Stimulated activated CD4-positive, alpha-beta T cell treated with anti-CD3 and anti-CD28 coated beads, TNF-alpha, amount 100 ng/mL, for 1 hour (primary cell): ENCODE results near the gene PPIP5K1.
"Not testable (repeated sequence)": the region's sequence is repeated elsewhere in the genome, so short reads cannot be mapped to it uniquely, and the experiment has no call there.

ENCODE experiments used
- DNase-seq, 3 donors: peaks; one replicate each; pipeline ENCODE4 v3.0.0-alpha.2; 2020; ENCODE audit warnings: low read depth in 3 of 3, low spot score in 1 of 3

PPIP5K1 gene

GRCh38 chr15:43589778-43590466 is at the start of gene PPIP5K1:
Gene PPIP5K1 (minus strand): TSS chr15:43590208. CDS start chr15:43584504, 5,704 bp downstream.
- not testable (repeated sequence) for DNase-seq

DNA sequence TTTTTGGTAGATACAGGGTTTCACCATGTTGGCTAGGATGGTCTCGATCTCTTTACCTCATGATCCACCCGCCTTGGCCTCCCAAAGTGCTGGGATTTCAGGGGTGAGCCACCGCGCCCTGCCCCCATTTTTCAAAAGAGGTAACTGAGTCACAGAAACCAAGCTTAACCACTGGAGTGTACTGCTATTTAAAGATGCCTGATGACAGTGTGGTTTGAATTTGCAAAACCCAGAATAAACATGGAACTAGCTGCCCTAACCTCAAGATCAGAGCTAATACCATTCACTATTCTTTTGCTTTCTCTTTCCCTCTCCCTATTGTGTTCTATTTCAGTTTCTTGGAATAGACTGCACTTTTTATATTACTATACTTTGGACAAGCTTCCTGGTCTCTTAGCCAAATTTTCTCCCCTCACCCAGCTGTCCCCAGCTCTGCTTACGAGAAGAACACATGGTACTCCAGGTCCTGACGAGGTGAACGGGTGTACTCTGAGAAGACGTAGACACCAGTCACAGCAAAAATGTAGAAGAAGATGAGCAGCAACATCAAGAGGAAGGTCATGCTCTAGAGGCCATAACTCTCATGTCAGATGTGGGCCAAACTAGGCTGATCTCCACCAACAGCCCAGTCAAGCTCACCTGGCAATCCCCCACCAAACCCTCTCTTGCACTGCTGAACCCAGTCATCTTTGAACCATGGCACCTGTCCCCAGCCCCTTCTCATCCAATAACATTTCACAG is 48.6 kb upstream of the PPIP5K1 start:
- not testable (repeated sequence) for DNase-seq

DNA sequence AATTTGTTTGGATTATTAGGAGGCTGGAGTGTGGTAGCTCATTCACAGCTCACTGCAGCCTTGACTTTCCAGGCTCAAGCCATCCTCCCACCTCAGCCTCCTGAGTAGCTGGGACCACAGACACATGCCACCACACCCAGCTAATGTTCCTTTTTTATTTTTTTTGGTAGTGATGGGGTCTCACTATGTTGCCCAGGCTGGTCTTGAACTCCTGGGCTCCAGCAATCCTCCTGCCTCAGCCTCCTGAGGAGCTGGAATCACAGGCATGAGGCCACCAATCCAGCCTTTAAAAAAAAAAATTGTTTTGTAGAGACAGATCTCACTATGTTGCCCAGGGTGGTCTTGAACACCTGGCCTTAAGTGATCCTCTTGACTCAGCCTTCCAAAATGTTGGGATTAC is 36.9 kb upstream of the PPIP5K1 start:
- not testable (repeated sequence) for DNase-seq

GRCh38 chr15:43625106-43625505 is 35.1 kb upstream of the PPIP5K1 start:
- DNase-seq = no peak

GRCh38 chr15:43622068-43622799 is 32.2 kb upstream of the PPIP5K1 start:
- DNase-seq = not testable (repeated sequence)

- DNase-seq = not testable (repeated sequence)
Observed at GRCh38 chr15:43618700-43619099, 28.7 kb upstream of the PPIP5K1 start, which contains the start of gene STRC. Gene STRC (minus strand): TSS chr15:43618800. CDS start chr15:43618722, 78 bp downstream.

GRCh38 chr15:43617750-43618149 is 27.7 kb upstream of the PPIP5K1 start:
- DNase-seq = not testable (repeated sequence)

DNA sequence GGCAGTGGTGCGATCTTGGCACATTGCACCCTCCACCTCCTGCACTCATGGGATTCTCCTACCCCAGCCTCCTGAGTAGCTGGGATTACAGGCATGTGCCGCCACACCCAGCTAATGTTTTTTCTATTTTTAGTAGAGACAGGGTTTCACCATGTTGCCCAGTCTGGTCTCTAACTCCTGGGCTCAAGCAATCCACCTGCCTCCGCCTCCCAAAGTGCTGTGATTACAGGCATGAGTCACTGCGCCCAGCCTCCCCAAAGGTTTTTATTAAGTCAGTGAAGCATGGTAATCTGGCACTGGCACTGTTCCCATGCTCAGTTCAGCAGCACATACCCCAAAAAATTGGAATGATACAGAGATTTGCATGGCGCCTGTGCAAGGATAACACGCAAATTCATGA is 12.2 kb upstream of the PPIP5K1 start:
- DNase-seq = not testable (repeated sequence)

GRCh38 chr15:43600200-43600599 is 10.2 kb upstream of the PPIP5K1 start:
- not testable (repeated sequence) for DNase-seq

GRCh38 chr15:43599131-43599530 is 9.1 kb upstream of the PPIP5K1 start:
- not testable (repeated sequence) for DNase-seq

DNA sequence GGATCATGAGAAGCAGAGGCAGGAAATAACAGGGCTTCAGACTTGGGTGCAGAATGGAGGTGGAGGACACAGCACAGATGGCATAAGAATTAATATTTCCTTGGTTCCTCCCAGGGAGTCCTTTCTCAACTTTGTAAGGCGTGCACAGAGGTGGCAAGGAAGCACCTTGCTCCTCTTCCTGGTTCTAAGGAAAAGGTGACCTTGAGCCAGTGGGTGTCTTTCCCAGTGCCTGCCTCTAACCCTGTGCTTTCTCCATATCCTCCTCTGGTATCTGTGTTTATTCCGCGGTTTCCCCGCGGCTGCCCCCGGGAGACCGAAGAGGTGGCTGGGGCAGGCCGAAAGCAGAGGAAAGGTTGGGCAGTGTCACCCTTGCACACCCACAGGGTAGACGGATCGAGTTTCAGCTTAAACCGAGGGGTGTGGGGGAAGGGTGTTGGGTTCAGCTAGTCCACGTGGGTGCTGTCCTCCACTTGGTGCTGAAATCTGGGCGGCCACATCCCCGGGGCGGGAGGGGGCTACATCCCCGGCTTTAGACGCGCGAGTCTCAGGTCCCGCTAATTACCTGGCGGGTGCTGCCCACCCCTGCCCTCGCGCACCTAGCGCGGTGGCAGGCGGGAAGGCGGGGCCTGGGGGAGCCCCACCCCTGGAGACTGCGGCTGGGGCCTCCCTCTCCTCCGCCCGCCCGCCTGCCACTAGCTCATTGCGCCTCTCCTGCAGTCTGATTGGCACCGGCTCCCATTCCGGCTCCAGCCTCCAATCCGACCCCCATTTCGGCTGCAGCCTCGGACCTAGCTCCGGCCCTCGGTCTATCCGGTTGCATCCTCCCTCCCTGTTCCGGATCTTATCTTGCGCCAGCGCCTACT is 3.6 kb upstream of the PPIP5K1 start, which contains the start of gene CKMT1B:
CKMT1B (plus strand) TSS at position 700 of the 863 bp plus-strand sequence. CDS start 192 bp downstream, outside the sequence.
- DNase-seq = not testable (repeated sequence)

DNA sequence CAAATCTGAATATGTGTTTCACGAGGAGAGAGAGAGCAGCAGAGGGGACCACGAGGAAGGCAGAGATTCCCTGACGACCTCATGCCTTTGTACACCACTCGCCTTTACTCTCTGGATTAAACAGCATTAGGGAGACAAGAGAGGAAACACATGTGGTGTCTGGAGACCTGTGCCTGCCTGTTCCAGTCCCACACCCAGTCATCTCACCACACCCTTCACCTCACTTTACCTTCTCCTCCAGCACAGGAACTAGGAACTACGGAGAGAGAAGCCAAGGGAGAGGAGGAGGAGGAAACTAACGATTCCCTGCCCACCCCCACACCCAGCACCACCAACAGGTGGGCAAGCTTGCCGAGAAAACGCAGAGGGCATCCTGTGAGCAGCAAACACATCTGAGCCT is 2.8 kb upstream of the PPIP5K1 start:
- not testable (repeated sequence) for DNase-seq

DNA sequence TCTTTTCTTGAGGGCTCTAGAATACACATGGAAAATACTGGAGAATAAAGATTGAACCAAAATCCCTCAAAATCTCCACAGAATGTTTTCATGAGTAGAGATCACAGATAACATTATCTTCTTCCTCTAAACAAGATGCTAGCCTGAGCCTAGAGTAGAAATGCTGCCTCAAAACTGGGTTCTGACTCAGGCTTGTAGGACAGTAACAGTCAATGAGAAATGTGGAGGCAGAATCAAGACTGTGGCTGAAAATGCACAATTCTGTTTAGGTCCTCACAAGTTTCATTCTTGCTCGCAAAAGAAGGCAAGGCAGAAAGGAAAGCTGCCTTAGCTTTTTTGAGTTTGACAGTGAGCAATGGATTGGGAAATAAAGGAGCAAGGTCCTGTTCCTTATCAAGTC is 15.4 kb downstream of the PPIP5K1 start:
- DNase-seq = not testable (repeated sequence)

- not testable (repeated sequence) for DNase-seq
Observed at GRCh38 chr15:43566615-43567014, 23.4 kb downstream of the PPIP5K1 start.

DNA sequence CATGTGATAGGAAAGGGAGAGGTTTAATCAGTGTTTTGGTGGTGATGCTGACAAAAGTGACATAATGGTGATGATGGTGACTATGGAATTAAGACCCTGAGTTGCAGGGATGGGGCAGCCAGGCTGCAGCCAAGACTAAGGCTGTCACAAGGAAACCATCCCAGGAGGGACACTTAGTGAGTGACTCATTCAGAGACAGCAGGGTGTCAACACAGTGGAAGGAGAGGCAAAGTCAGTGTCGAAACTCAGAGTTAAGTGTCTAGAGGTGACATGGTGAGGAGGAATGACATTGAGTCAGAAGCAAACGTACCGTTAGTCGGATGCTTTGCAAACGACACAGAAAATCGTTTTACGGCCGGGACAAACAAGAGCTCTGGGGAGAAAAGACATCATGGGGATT is 26.2 kb downstream of the PPIP5K1 start:
- DNase-seq = not testable (repeated sequence)

GRCh38 chr15:43562753-43563152 is 27.3 kb downstream of the PPIP5K1 start:
- DNase-seq = not testable (repeated sequence)

DNA sequence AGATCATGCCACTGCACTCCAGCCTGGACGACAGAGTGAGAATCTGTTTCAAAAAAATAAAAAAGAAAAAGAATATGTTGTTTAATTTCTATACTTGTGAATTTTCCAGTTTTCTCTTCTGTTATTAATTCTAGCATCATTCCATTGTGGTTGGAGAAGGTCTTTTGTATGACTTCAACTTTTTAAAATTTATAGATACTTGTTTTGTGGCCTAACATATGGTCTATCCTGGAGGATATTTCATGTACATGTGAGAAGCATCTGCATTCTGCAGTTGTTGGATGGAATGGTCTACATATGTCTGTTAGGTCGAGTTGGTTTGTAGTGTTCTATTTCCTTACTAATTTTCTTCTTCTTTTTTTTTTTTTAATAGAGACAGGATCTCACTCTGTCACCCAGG is 37.0 kb downstream of the PPIP5K1 start:
- DNase-seq = no peak

GRCh38 chr15:43552256-43552655 is 37.8 kb downstream of the PPIP5K1 start:
- DNase-seq = no peak

- no peak for DNase-seq
Observed at GRCh38 chr15:43550527-43551363, 39.3 kb downstream of the PPIP5K1 start.

GRCh38 chr15:43547539-43547938 is 42.5 kb downstream of the PPIP5K1 start:
- DNase-seq = no peak
